COLO668 (cell line): ENCODE measurements around the gene ZBTB20.

Experiments
- DNase-seq: peaks from one replicate; lab custom pipeline; 2025; ENCODE audit not compliant: unreplicated experiment; lab: John Stamatoyannopoulos, UW

Gene ZBTB20

DNA sequence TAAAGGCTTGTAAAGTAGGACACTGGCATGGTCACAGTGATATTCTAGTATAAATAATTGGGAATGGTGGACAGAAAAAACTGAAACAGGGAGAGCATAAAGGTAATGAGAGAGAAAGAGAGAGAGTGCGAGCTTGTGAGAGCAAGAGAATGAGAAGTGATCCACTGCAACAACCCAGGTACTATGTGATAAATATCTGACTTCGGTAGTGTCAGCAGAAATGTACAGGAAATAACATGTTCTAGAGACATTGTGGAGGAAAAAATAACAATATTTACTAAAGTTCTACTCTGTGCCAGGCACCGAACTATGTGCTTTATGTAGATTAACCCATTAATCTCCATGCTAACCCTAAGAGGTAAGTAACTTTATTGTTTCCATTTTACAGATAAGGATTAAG lies 425.9 kb downstream of the ZBTB20 start:
- DNase-seq: no peak

DNA sequence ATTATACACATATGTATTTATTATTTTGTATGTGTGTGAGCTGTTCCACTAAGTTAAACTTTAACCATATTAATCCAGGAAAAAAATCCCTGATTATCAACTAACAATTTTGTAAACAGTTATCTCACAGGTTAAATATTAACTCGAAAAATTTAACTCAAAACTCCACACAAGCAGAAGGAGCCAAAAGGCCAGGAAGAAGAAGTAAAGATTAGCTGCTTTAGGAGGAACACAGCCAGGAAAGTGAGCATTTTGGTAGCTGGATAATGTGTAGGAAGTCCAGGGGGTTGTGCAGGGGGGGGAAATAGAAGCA lies 428.2 kb downstream of the ZBTB20 start:
- no peak for DNase-seq

DNA sequence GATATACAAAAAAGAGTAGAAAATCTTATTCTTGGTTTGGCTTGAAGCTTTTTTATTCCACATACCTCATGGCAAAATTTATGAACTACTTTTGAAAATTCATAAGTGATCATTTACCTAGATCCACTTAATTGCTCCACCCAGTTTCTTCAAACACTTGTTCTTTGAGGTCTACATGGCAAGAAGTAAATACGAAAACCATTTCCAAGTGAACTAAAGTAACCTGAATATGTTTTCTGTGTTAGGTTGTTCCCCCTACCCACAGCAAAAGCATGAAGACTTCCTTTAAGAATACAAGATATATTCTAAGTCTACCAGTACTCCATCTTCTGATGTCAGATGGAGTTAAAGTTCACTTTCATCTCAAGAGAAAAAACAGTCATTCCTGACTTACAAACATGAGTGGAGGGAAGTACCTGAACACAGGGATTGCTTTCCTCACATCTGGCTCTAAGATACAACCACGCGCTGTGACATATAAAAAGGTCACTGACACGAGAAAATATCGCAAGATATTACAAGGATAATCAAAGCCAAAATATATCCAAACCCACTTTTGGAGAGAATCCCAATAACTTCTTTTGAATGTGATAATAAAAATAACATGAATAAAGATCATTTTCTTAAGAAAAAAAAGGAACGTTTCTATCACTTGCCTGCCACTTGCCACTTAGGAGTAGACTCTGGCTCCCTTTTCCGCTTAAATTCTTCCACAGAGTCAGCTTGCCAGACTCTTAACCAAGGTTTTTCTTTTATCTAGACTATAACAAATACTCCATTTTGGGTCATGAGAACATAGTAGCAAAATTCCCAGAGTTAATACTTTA lies 428.8 kb downstream of the ZBTB20 start:
- no peak for DNase-seq

DNA sequence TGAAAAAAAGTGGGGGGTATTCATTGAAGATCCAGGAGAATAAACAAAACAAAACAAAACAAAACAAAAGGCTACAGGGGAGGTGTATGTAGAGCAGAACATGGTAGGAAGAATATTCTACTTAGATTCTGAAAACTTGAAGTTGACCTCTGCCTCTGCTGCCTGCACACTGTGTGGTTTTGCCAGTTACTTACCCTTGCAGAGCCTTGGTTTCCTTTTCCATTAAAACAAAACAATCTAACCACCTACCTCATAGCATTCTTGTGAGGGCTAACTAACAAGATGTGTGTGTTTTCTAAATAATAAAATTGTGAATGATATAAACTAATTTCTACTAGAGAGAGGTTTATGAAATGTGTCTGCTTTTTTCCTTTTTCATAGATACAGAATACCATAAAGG lies 430.2 kb downstream of the ZBTB20 start:
- DNase-seq: no peak

DNA sequence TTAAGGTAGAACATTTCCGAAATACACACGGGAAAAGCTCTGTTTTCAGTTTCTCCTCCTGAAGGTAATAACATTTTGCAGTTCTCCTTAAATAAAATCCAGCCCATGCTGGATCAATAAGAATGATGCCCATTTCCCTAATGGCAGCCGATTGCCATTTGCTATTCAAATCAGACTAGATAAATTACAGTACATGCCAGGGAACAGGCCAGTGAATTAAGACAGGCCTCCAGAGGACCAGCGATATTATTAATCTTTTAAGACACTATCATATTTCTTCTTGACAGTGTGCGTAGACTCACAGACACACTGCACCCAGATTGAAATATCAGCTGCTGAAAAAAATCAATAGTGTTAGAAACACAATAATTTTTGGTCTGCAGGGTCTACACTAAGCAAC lies 431.0 kb downstream of the ZBTB20 start:
- DNase-seq: no peak

DNA sequence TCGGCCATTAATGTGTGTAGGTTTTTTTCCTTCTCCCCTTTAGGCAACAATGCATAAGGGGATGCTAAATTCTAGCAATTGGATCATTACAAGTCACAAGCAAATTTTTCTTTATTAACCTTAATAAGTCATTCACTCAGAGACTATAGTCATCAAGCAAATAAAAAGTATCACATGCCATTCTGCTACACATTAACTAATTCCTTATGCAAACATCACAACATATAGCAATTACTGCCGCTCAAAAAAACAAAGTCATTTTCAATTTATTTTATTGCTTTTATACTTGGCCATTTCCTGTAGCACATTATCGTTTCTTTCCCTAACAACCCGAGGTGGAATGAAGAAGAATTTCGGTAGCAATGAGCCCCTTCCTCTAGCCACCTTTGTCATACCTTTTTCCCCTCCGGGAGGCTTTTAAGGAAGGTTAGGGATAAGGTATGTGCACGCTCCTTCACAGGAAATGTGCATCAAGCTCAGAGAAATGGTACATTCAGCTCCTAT lies 432.1 kb downstream of the ZBTB20 start:
- no peak for DNase-seq

DNA sequence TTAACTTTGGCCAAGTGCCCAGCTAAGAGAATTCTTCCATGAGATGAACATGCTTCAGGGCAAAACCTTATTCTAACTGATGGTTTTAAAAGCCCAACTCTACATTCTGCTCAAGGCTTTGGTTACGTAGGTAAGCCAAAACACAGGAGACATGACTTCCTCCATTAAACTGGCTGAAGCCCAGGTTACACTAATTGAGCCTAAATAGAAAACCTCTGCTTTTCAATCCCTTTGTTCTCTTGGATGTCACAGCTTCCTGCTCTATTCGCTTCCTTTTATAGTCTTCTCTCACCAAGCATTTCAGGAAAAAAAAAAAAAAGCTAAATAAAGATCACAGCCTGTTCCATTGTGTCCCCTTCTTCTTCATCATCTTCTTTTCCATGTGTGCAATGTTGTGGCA lies 432.9 kb downstream of the ZBTB20 start:
- no peak for DNase-seq

DNA sequence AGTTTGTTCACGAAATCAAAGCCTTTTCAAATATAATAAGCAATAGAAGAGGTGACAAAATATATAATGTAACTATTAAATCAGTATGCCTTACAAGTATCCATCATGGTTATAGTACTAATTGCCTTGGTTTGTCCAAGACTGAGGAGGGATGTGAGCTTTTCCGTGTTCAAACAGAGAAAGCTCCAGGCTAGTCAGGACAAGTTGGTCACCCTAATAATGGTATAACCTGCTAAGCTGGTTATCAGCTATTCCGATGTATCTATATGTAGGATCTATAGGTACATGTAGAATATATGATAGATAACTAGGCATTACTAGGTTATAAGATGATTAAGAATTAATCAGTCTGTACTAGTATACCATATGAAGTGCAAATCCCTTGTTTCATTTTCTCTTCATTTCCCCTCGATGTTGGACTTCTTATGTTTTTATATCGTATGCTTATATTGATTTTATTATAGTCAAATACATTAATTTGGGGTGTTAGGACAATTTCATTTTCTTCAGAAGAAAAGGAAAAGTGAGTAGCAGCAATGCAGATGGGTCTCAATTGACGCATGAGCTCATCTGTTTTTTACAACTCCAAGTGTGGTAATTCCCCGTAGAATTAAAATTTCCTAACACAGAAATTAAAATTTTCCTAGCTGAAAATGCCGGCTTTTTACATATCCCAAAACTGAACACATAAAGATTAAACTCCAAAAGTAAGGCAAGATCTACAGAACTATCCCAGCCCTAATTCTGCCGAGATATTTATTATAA lies 434.2 kb downstream of the ZBTB20 start:
- DNase-seq: no peak

DNA sequence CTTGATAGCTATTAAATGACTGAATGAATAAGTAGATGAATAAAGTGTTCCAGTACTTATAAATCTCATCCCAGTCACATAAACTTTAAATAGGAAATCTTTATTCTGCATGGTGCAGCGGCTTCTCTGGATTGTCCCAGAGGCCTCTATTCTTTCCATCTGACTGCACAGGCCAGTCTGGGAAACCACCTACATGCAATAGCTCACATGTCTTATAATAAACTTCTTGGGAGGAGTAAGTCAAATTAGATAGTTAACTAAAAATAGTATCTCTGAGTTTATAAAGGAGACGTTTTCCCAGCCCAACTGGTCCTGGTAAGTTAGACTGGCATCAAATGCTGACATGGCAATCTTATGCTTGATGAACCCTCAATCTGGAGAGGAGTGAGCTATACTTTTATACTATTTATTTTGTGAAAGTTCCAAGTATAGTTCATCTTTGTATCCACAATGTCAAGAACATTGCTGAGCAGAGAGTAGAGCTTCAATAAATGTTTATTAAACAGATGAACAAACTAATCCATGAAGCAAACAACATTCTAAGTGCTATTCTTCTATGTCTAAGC lies 435.7 kb downstream of the ZBTB20 start:
- DNase-seq: no peak

DNA sequence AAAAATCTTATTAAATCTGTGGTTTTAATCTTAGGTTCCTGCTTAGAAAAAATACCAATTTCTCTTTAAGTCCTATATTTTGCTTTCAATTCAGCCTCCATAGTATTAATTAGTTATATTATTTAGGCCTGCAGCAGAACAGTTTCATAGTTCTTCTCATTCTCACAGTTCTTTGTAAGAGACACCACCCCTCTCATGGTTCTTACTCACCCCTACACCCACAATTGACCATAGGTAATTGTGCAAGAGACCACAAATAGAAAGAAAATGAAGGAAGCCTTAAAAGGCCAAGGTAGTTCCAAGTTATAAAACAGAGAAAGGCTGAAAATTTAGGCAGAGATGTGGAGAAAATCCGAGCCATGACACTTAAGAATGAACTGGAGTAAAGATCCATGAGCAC lies 438.0 kb downstream of the ZBTB20 start:
- no peak for DNase-seq

DNA sequence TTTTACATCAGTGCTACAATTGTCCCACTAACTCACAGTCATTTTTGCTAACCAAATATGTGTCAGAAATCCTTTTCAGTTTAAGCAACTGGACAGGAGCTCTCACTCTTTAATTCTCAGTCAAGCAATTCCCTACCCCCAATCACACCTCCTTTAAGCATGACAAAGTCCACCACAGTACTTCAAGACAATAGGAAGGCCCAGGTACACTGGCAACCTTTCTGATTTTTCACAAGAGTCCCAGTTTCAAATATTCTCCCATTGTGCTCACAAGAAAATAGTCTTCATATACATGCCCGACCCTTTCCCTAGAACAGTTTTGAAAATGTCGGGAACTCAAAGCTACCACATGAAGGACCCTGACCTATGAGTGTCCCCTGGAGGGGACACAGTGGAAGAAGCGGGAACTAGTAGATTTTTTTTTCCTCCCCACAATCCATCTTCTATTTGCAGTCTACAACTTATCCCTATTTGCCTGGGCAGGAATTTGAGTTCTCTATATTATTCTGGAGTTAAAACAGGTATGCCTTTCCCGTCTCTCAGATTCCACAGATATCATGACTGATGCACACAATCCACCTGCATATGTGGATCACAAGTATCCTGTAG lies 439.7 kb downstream of the ZBTB20 start:
- DNase-seq: no peak

DNA sequence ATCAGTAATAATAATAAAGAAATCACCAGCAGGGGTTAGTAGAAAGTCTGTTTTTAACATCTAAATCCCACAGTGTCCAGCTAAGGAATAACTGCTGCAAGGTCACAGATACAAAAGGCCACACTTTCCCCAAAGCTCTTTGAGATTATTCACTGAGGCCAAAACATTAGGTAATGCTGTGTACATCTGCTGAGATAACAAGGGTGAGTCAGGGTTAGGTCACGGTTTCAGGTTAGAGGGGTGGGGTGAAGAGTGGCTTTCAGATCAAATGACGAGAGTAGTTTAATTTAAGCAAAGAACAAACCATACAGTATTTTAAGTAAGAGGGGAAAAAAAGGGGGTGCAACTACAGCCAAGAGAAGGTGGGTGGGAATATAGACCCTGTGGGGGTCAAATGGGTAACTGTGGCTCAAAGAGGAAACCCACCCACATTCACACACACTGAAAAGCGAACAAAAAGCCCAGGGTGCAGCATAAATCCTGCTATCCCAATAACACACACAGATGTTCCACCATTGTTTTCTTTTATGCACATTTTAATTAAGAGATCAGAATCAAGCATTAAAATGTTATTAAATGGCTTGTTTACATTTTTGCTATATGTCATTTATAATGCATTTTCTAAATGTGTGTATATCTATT lies 440.4 kb downstream of the ZBTB20 start:
- DNase-seq: peak; percentile 5

DNA sequence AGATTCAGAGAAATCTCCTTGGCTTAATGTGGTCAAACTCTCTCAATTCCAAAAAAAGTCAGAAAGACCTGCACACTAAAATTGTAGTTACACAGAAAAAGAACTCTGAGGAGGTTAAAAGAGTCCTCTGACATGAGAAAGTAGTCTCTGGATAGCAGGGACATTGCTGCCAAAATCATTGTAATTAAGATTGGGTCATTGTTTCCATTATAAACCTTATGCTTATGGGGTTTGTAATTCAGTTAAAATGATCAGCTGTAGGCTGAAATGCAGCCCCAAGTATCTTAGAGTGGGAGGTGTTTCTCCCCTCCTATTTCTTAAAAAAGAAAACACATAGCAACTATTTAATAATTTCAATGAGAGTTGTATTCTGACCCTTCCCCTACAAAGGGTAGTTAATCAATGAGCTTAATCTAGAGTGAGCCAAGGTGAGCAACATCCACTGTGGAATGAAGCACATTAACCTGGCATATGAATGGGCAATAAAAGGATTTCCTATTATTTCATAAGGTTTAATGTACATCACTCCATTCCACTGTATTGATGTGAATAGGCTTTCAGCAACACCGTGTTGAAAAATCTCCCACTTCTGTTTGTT lies 446.4 kb downstream of the ZBTB20 start:
- DNase-seq: no peak

DNA sequence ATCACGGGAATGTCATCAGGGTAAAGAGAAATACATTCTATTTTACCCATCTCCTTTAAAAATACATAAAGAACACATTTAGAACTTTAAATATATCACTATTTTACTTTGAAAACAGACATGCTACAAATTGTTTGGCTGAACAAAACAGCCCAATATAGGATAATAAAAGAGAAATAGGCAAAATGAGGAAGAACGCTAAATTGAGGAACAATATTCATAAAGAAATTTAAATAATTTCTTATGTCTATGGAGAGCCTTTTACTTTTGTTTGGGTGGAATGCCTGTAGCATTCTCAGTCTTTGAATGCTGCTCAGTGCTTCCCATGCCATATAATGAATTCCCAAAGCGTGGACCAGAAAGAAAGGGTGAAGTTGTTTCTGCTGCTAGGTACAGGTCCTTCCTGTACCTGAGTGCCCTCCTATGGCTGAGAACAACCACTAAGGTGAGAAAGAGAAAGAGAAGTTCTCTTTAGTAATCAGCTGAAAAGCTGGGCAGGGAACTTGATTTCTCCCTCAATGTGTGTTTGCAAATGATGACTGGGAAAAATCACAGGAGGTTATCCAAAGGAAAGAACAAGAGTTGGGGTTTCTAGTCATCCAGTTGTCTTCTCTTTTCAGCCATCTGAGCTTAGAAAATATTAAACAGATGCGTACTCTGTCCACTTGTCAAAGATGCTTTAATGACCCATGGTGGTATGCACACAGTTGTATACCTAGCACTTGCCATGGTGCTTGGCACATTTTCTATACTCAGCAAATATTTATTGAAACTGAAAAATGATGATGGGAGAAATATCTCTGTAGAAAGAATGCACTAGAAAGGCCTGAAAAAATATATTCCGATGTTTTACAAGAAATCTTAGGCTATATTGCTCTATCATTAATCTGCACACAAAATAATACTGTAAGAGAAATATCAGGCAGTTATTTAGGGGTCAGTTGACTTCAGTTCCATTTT lies 448.7 kb downstream of the ZBTB20 start:
- no peak for DNase-seq

DNA sequence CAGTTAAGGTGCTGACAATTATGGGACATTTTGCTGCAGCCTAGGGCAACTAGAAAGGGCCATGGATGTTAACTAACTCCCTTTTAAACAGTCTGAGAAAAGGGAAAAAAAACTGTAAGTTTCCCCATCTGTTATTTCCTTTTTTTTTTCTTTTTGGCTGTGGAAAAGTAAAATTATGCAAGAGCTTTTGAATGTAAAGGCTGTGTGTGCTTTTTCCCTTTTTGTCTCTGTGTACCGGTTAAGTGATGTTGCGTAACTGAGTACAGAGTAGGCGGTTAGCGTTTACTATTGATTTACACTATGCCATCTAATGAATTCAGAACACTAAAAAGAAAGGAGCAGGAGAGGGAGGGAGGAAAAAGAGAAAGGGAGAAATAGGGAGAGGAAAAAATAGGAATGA lies 449.7 kb downstream of the ZBTB20 start:
- no peak for DNase-seq

DNA sequence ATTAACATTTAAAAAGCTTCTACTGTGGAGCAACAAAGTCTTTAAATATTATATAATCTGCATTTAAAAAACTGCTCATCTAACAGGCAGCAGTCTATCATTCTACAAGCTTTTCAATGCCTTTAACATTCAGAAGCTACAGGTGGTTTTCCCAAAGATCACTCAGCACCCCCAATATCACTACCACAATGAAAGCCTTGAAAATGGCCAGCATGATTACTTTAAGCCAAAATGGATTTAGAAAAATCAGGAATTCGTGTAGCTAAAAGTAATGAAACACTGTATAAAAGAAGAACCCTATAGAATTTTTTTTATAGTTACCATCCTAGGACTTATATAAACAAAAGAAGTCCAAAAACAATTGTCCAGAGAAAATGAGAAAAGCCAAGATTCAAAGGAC lies 452.8 kb downstream of the ZBTB20 start:
- no peak for DNase-seq

DNA sequence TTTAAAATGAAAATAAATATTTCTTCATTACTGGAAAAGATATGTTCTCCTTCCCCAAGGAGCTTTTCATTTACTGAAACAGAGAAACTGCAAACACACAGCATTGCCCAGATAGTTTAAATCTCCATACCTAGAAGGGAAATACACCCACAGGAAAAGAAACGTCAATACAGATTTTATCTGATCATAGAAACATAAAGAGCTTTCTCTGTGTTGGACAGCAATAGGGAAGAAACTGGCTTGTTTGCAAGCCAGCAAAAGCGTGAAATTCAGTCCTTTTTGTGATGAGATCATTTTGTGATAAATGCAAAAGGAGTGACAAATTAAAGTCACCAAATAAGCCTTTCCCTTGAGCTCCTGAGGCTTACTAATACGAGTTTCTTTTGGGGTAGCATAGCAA lies 455.2 kb downstream of the ZBTB20 start:
- no peak for DNase-seq

DNA sequence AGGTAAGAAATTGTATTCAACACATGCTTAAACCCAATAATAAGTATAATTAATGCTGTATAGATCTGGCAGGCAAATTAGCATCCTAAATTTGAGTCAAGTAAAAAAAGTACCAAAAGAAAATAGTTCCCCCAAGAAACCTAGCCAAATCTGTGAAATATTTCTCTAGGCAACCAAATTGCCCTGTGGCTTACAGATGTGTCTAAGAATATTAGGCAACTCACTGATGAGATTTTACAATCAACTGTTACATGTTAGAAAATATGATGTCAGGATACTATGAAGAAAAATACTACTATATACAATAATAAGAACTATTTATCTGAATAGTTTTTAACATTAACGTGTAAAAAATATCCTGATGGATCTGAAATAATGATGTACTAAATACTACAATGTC lies 456.2 kb downstream of the ZBTB20 start:
- no peak for DNase-seq

DNA sequence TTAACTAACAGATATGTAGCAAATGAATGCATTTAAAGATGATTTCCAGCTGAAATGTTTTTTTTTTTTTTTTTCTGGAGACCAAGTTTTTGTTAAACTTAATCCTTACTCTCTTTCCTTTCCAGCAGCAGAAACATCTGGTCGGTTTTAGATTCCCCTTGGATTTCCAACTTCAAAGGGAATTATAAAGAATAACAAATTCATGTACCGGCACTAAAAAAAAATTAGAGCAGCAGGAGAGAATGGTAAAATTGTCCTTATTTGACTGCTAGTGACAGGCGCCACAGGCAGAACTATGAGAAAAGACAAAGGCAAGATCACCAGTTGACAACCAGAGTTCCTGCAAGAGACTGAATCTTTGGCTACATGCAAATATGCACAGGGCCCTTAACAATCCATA lies 459.9 kb downstream of the ZBTB20 start:
- no peak for DNase-seq

DNA sequence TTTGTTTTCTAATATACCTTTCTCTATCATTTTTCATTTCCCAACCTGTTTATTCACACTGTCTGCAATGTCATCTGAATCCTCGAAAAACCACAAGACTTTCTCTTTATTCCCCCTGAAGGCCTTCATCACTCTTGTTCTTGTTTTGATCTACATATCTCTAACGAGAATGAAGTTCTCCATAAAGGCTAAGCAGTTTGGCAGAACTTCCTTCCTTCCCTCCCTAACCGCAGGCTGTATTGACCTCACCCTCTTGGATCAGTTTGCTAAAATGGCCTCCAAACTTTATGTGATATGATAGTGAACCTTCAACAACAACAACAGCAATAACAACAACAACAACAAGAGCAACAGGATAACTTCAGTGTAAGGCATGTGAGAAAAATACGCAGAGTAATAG lies 460.5 kb downstream of the ZBTB20 start:
- DNase-seq: no peak
